Diencephalon (tissue), 1 donor: ENCODE results near the gene SERTM1. TPM values are rescaled to one million over a fixed set of nuclear protein-coding genes. Genes with fewer than 3 reads are reported as not detected.

Experiments
- total RNA-seq: library from RNA; depleted of rRNA; stranded (reverse); fragments of >200 nt; gene quantifications from one replicate; pipeline ENCODE4 v1.2.3, GENCODE V29; 2014

SERTM1 gene
- total RNA-seq, result 6.7 TPM

GRCh38 chr13:36673838-36674326 lies at the start of gene SERTM1:
Gene SERTM1 (plus strand): TSS chr13:36674020. CDS start chr13:36695079, 21,059 bp downstream.

Other genes starting within 250 kb of the SERTM1 start
- gene CCNA1, start 241.5 kb upstream of the SERTM1 start, total RNA-seq, result 12.5 TPM
- 10.4 TPM for gene RFXAP, start 145.2 kb downstream of the SERTM1 start, total RNA-seq
- gene SMAD9, start 246.2 kb downstream of the SERTM1 start, total RNA-seq, result 16.6 TPM